HG03103 (cell line): ENCODE measurements around the gene C2CD4A.

Source experiments
- ATAC-seq: cut with Tn5 transposase; IDR thresholded peaks from one replicate; pipeline ENCODE4 v1.9.1; 2021; ENCODE audit warnings: low read depth; ENCODE audit not compliant: unreplicated experiment

Gene C2CD4A

GRCh38 chr15:62093809-62094208 lies 27.0 kb downstream of the C2CD4A start:
- no peak for ATAC-seq

GRCh38 chr15:62094388-62094787 lies 27.6 kb downstream of the C2CD4A start:
- no peak for ATAC-seq

GRCh38 chr15:62099094-62099601 lies 32.4 kb downstream of the C2CD4A start:
- no peak for ATAC-seq

- no peak for ATAC-seq
These were observed 36.7 kb downstream of the C2CD4A start for GRCh38 chr15:62103431-62103830.

DNA sequence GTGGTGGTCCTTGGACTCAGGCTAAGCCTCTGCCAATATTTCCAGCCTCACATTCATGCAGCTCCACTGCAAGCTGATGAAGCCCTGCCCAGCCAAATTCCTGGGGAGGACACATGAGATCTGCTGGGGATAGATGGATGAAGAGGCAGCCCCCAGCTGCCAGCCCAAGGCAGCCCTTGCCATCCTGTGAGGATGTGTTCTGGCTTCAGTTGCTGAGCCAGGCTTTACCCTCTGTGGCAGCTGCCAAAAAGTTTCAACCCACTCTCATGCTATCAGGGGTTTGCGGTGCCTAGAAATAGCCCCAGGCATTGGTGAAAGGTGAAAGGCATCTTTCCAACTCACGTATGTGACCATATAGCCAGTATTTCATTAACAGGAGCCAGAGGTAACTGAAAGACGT lies 37.6 kb downstream of the C2CD4A start:
- ATAC-seq = no peak

- no peak for ATAC-seq
These were observed 38.1 kb downstream of the C2CD4A start for GRCh38 chr15:62104846-62105245.

DNA sequence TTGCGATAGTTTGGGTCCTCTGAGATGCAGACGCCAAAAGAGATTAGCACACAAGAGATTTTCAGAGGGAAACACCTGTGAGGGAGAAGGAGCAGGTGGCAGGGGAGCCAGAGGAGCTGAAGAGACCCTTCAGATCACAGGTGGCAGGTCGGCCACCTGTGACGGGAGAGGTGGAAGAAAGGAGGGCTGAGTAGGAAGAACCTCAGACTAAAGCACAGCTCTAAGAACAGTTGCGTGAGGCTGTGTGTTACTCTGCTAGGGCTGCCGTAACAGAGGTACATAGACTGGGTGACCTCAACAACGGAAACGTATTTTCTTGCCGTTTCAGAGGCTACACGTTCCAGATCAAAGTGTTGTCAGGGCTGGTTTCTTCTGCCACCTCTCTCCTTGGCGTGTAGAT lies 38.5 kb downstream of the C2CD4A start:
- no peak for ATAC-seq

DNA sequence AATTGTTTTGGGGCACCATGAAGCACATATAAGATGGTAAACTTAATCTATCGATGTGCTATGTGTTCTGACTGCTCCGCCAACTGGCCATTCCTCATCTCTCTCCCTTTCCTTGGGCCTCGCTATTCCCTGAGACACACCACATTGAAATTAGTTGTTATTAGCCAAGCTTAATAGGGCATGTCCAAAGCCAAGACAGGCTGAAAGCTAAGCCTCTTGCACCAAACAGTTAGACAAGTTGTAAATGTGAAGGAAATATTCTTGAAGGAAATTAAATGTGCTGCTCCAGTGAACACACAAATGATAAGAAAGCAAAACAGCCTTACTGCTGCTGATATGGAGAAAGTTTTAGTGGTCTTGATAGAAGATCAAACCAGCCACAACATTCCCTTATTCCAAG lies 39.3 kb downstream of the C2CD4A start:
- ATAC-seq = no peak

DNA sequence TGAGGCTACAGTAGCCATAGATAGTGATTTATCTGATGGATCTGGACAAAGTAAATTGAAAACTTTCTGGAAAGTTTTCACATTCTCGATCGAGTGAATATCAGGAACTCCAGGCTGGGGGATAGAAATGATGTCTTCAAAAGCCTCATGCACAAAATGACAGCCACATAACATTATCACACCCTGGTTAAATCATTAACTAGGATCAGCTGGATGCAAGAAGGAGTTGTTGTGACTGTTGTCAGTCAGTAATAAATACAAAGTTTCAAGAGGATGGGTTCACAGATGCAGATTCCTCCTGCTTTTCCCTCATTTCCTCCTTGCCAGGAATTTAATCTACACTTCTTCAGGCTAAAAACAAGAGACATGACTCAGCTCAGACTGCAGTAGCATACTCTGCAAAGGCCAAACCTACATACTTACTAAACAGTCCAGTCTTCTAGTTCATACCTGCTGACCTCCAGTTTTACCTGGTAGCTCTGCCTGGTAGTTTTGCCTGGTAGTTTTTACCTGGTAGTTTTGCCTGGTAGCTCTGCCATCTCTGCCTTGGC lies 40.9 kb downstream of the C2CD4A start:
- no peak for ATAC-seq

GRCh38 chr15:62108411-62108810 lies 41.6 kb downstream of the C2CD4A start:
- no peak for ATAC-seq

DNA sequence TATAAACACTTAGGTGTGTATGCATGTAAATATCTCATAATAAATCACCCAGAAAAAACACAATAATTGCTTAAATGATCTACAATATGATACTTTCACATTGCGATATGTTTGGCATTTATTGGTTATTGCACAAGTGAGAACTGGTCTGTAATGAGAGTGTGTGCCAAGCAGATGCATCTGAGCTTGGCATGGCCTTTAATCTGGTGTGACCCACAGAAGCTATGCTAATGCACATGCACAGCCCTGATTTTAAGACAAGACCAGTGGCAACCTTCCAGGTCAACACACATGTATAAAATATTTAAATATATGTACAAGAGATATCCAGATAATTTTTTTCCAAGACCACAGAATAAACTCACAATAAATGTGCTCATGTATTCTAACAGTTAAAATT lies 42.7 kb downstream of the C2CD4A start:
- no peak for ATAC-seq

DNA sequence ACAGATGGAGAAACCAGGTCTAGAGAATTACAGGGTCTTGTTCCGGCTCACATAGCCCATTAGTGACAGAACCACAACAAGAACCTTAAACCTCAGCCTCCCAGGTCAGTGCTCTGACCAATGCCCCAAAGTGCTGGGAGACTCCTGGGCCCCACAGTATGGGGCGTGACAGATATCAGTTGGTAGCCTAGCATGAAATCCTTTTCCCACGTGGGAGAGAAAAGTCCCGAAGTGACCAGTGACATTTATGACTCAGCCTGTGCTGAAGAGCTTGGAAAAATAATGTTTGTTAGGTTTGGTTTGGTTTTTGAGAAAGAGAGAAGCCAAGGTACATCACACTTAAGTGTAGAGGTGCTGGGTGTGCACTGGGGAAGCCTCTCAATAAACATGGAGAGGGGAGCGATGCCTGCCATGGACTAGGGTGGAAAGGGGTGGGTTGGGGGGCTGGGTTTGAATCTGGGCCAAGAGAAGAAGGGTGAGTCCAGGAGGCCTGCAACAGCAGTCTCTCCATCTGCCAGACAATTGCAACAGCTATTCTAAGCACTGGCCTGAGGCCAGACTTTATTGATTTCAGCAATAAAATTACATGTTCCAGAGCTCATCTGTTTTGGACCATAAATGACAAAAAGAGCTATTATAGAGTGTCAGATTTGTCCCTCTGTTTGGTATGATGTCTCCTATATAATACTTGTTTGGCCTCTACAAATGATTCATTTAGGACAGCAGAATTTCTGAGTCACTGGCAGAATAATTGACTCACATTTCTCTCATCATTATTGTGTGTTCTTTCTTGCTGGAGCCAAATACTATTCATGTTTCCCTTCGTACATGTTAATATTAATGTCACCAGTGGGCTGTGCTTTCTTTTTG lies 43.4 kb downstream of the C2CD4A start:
- ATAC-seq = no peak

GRCh38 chr15:62112081-62112480 lies 45.3 kb downstream of the C2CD4A start:
- no peak for ATAC-seq

- no peak for ATAC-seq
These were observed 46.1 kb downstream of the C2CD4A start for GRCh38 chr15:62112616-62113593.

DNA sequence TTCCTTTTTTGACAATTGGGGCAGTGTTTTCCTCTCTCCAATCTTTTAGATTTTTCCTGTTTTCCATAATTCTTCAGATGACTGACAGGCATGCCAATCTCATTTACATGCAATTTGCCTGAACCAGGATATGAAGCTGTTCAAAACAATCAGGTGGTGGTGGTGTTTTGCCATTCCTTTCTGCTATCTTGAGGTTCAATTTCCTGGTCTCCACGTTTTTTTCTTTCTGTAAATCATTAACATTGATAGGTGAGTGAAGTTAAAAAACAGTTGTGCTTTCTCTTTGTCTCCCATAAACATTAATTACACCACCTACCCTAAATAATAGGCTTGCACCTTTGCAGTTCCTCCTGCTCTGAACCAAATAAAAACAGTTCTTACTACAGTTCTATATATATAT lies 49.1 kb downstream of the C2CD4A start:
- ATAC-seq = no peak

GRCh38 chr15:62118520-62119226 lies 51.9 kb downstream of the C2CD4A start:
- no peak for ATAC-seq

DNA sequence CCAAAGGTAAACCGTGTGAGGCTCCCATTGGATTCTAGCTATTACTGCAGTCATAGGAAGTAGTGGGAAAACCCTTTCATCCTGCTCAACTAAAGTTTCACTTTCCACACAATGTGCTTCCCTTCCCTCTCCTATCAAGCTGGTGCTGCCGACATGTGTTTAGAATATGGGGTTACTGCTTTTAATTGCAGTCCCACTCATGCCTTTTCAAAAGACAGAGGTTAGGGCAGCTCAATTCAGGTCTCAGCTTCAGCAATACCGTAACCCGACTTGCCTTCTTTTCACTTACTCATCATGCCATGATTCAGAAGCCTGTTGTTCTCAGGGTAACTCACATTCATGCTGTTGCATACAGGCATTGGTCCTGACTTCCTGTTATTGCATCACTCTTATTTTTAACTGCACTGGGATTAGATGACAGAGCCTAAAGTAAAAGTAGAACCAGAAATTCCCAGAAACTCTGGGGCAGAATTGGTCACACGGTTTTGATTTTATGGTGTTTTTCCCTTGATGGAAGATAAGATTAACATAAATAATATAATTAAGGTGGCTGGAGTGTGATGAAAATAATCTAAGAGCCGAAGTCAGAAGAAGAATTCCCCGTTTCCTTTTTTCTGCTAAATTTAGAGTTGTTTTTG lies 52.6 kb downstream of the C2CD4A start:
- ATAC-seq = no peak

DNA sequence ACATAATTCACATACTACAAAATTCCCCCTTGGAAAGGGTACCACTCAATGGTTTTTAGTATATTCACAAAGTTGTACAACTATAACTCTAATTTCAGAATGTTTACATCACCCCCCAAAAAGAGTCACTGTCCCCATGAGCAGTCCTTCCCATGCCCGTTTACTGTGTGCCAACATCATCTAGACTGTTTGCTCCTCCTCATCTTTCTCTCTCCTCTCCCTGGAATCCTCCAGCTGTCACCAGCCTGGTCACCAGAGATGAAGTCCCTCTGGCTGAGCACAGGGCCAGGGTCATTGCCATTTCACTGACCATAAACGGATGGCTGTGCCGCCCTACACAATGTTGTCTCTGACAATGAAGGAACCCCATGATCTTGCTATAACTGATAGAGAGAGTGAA lies 53.1 kb downstream of the C2CD4A start:
- ATAC-seq = no peak
